Body of pancreas (tissue), 4 donors: Measurements from ENCODE around the gene GIT1.

Experiments used
- CTCF ChIP-seq, 7 experiments: fragments of 450-650 bp in 4 of 7; fragments of 200-600 bp in 3 of 7; sonication (generic) in 3 of 7; IDR thresholded peaks; one replicate each; pipeline ENCODE4 v1.5.1; 2016 to 2019; ENCODE audit warnings: antibody characterized with exemption in 7 of 7
- POLR2A ChIP-seq, 3 donors: fragments of 450-650 bp; IDR thresholded peaks; one replicate each; pipeline ENCODE4 v1.6.1; 2016; ENCODE audit warnings: antibody characterized with exemption in 3 of 3, mild to moderate bottlenecking in 2 of 3

GRCh38 chr17:29589524-29590410 lies at the start of gene GIT1:
- no peak for TF ChIP-seq POLR2A (IDR thresholded peaks at IDR 0.05)
- TF ChIP-seq CTCF (IDR thresholded peaks at IDR 0.05), result peak in 1 of 7 experiments; percentile 30
